Activated CD4-positive, alpha-beta T cell treated with anti-CD3 and anti-CD28 coated beads, Interleukin-2, amount 10 ng/mL, durations not matched to agents 24 days and 14 days (primary cell): ENCODE data around the gene ZFAND3. TPM values are rescaled to one million over a fixed set of nuclear protein-coding genes. Genes with fewer than 3 reads are reported as not detected.
A peak's percentile ranks its signal among the peaks of the same experiment; 100 is the strongest.
"Not testable (repeated sequence)": the region's sequence is repeated elsewhere in the genome, so short reads cannot be mapped to it uniquely, and the experiment has no call there.

ENCODE experiments used
- DNase-seq: peaks from one replicate; pipeline ENCODE4 v3.0.0; 2022
- H3K27ac Mint-ChIP-seq: one replicate; pipeline ENCODE4 v1.8.0; 2022; ENCODE audit warnings: mild to moderate bottlenecking, mixed read lengths
- H3K27me3 Mint-ChIP-seq: one replicate; pipeline ENCODE4 v1.8.0; 2022; ENCODE audit warnings: mixed read lengths
- H3K36me3 Mint-ChIP-seq: one replicate; pipeline ENCODE4 v1.8.0; 2022; ENCODE audit warnings: low read depth, mild to moderate bottlenecking, mixed read lengths
- H3K4me1 Mint-ChIP-seq: one replicate; pipeline ENCODE4 v1.8.0; 2021; ENCODE audit warnings: mixed read lengths
- H3K4me3 Mint-ChIP-seq: one replicate; pipeline ENCODE4 v1.8.0; 2022; ENCODE audit warnings: mild to moderate bottlenecking, moderate library complexity, mixed read lengths
- H3K9me3 Mint-ChIP-seq: one replicate; pipeline ENCODE4 v1.8.0; 2021; ENCODE audit warnings: mixed read lengths
- intact Hi-C: fragments of 100-400 bp; cut with micrococcal nuclease; formaldehyde crosslinking; loops from one replicate; pipeline ENCODE4 v1.15.1; 2023
- total RNA-seq: library from RNA; stranded (reverse); gene quantifications from 2 replicates; pipeline ENCODE4 v1.2.3, GENCODE V29; 2022

The ZFAND3 gene
- total RNA-seq, 1 donor from 2014 or later: 31.5 TPM

DNA sequence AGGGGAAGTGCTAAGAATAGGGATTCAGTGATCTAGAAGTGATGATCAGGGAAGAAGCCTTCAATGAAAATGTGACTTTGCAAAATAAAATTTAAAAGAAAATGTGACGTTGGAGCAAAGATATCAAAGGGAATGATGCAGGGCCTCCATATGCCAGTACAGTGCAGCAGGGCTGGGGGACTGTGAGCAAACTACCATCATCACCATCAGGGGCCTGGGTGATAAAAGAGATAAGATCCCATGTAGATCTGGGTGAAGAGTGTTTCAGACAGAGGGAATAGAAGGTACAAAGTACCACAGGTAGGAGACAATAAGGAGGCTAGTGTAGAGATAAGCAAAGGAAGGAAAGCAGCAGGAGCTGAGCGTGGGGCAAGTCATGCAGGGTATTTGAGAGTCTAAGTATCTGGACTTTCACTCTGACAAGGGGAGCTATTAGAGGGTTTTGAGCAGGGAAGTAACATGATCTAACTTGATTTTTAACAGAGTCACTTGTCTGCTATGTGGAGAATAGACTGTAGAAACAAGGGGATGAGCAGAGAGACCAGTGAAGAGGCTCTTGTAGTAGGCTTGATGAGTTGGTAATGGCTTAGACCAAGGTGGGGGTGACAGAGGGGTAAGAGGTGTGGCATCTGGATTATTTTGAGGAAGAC, 295.6 kb downstream of the ZFAND3 start:
- no peak overlapping the region for H3K27ac Mint-ChIP-seq
- intact Hi-C loops: no loop called here
- H3K36me3 Mint-ChIP-seq: peaks cover 9% of the 10 kb centered on the region
- H3K4me1 Mint-ChIP-seq: peaks cover 2% of the 10 kb centered on the region
- no peak overlapping the region for H3K4me3 Mint-ChIP-seq
- H3K9me3 Mint-ChIP-seq: no peaks in the 10 kb centered on the region
- no peaks in the 10 kb centered on the region for H3K27me3 Mint-ChIP-seq
- DNase-seq: no peak

DNA sequence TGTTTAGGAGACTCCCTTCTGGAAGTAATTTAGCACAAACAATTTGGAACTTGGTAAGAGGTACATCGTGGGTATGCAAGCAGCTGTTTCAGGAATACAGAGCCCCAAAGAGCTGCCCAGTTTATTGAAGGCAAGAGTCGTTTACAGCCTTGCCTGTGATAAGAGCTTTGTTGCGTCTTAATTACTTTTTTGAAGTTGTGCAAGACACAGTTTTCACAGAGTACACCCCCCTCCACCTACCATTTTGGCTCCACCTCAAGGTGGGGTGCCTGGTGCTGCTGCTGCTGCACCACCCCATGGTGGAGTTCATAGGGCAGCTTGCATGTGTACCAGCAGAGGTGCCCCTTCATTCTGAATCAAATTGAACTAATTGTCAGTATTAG, 296.1 kb downstream of the ZFAND3 start:
- intact Hi-C loops: no loop called here
- Mint-ChIP-seq H3K27ac (no peak overlapping the region), H3K9me3 (no peaks in the 10 kb centered on the region), H3K36me3 (peaks cover 9% of the 10 kb centered on the region), H3K27me3 (no peaks in the 10 kb centered on the region), H3K4me3 (no peak overlapping the region), H3K4me1 (peaks cover 2% of the 10 kb centered on the region)
- DNase-seq: no peak

DNA sequence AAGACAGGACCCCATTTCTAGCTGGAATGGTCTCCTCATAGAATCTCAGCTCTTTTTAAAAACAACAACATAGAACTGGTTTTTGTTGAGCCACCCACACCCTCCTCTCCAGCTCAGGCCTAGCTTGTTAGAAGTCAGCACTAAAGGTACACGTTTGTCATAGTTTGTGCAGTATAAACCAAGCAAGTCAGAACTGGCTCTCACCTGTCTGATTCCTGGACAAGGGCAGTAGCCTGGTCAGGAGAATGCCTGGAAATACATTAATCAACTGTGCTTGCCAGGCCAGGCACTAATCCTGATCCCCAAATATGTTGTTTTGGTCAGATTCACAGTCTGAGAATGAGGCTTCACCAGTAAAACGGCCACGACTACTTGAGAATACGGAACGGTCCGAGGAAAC, 296.7 kb downstream of the ZFAND3 start:
- H3K4me3 Mint-ChIP-seq: no peak overlapping the region
- intact Hi-C loops: no loop called here
- H3K9me3 Mint-ChIP-seq: no peaks in the 10 kb centered on the region
- H3K27me3 Mint-ChIP-seq: no peaks in the 10 kb centered on the region
- peaks cover 9% of the 10 kb centered on the region for H3K36me3 Mint-ChIP-seq
- H3K27ac Mint-ChIP-seq: no peak overlapping the region
- DNase-seq: no peak
- no peaks in the 10 kb centered on the region for H3K4me1 Mint-ChIP-seq

DNA sequence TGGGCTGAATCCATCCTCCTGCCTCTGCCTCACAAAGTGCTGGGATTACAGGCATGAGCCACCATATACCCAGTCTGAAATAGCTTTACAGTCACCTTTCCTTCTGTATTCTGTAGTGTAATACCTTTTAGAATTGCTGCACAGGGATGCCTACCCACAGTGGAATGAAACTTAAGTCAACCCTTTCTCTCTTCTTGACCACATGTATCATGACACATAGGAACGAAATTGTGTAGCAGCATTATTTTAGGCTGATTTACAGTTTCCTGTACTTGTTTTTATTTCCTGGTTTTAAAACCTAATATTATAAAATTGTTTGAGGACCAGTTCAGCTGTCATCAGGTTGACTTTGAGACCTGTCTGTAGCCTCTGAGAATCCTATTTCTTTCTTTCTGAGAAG, 297.8 kb downstream of the ZFAND3 start:
- intact Hi-C loops: no loop called here
- no peak overlapping the region for H3K27ac Mint-ChIP-seq
- H3K4me3 Mint-ChIP-seq: no peak overlapping the region
- H3K4me1 Mint-ChIP-seq: no peaks in the 10 kb centered on the region
- peaks cover 15% of the 10 kb centered on the region for H3K36me3 Mint-ChIP-seq
- H3K27me3 Mint-ChIP-seq: no peaks in the 10 kb centered on the region
- no peak for DNase-seq
- H3K9me3 Mint-ChIP-seq: no peaks in the 10 kb centered on the region

DNA sequence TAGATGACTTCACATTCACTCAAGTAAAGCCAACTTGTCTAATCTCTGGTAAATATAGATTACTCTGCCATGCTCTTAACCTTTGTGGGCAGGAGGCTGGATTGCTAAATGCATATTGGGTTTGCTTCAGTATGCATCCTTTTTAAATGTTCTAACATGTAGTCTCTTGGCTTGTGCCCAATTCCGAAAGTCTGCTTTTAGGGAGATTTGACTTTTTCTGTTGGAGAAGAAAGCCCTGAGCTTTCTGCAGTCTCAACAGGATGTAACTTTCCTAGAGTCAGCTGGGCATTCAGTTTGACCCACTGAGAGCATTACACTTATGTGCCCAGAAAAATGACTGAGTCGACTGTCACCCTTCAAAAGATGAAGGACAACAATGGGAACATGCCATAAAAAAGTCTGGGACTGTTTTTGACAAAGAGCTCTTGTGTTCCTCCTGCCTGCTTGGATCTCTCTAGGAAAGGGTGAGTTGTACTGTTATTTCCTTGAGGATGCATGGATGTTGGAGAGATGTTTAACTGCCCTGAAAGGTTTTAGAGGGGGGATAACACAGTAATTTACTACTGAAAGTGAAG, 299.4 kb downstream of the ZFAND3 start:
- intact Hi-C loops: no loop called here
- H3K36me3 Mint-ChIP-seq: peaks cover 25% of the 10 kb centered on the region
- H3K4me3 Mint-ChIP-seq: no peak overlapping the region
- H3K27ac Mint-ChIP-seq: no peak overlapping the region
- peaks cover 3% of the 10 kb centered on the region for H3K4me1 Mint-ChIP-seq
- no peaks in the 10 kb centered on the region for H3K27me3 Mint-ChIP-seq
- DNase-seq: no peak
- H3K9me3 Mint-ChIP-seq: no peaks in the 10 kb centered on the region

DNA sequence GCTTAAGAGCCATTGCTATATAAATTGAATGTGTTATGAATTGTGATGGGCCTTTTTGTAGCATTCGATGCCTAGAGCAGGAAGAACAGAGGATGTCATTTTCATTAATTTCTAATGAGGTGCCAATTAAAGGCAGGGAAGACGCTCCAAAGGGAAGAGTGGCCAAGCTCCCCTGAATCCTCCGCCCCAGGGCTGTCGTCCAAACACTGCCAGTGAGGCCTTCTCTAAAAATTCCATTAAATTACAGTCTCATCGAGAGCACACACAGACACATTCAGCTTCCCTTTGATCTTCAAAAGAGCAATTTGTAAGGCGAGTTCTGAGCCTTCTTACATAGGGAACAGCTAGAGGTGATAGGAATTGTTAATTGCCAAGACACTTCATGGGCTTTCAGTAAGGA, 300.0 kb downstream of the ZFAND3 start:
- H3K36me3 Mint-ChIP-seq: peaks cover 25% of the 10 kb centered on the region
- no peak overlapping the region for H3K27ac Mint-ChIP-seq
- H3K9me3 Mint-ChIP-seq: no peaks in the 10 kb centered on the region
- intact Hi-C loops: no loop called here
- H3K4me3 Mint-ChIP-seq: no peak overlapping the region
- H3K4me1 Mint-ChIP-seq: peaks cover 3% of the 10 kb centered on the region
- no peak for DNase-seq
- no peaks in the 10 kb centered on the region for H3K27me3 Mint-ChIP-seq

DNA sequence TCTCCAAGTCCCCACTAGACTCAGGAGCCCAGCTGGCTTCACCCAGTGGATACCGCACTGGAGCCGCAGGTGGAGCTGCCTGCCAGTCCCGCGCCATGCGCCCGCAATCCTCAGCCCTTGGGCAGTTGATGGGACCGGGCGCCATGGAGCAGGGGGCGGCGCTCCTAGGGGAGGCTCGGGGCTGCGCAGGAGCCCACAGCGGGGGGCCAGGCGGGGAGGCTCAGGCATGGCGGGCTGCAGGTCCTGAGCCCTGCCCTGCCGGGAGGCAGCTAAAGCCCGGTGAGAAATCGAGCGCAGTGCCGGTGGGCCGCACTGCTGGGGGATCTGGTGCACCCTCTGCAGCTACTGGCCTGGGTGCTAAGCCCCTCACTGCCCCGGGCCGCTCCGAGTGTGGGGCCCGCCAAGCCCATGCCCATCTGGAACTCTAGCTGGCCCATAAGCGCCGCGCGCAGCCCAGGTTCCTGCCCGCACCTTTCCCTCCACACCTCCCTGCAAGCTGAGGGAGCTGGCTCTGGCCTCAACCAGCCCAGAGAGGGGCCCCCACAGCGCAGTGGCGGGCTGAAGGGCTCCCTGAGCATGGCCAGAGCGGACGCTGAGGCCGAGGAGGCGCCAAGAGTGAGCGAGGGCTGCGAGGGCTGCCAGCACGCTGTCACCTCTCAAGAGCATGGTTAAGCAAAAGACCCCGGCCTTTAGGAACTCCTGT, 304.8 kb downstream of the ZFAND3 start:
- H3K27ac Mint-ChIP-seq, H3K9me3 Mint-ChIP-seq, H3K27me3 Mint-ChIP-seq, H3K4me3 Mint-ChIP-seq, H3K4me1 Mint-ChIP-seq, intact Hi-C loops, DNase-seq: not testable (repeated sequence)
- peaks cover 32% of the 10 kb centered on the region for H3K36me3 Mint-ChIP-seq

DNA sequence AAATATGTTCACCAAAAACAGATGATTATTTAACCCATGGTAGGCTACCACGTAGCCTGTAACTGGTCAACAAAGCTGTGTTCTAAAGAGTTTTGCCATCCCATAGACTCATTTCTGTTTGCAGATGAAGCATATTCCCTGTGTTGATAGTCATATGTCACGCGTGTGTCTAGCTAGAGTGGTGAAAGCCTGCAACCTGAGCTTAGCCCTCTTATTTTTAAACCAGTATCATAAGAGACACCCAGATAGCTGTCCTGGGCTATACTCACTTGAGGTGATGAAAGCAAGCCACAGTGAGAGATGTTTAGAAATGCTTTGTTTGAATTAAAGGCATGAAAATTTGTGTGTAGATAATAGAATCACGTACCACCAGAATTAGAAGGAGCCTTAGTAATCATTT, 307.8 kb downstream of the ZFAND3 start:
- peaks cover 25% of the 10 kb centered on the region for H3K4me1 Mint-ChIP-seq

DNA sequence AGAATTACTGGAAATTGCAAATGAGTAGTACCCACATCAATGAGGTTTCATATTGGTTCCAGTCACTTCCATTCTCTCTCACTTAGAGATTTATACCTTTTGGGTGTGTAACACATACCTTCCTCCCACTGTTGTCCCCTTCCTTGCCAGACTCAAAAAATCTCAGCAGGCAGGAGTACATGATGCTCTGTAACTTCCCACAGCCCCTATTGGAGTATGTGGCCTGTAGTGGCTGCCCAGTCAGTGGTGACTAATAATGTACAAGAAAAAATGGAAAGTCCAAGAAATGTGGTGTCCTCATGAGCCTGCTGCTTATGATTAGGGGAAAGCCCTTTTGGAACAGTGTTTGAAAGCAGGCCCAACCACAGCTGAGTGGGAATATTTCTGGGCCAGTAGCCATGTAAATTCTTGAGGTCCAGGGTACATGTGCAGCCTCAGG, 312.0 kb downstream of the ZFAND3 start:
- intact Hi-C loops: no loop called here
- Mint-ChIP-seq H3K27me3 (no peaks in the 10 kb centered on the region), H3K9me3 (peaks cover 12% of the 10 kb centered on the region), H3K4me1 (peaks cover 36% of the 10 kb centered on the region), H3K36me3 (peaks cover 32% of the 10 kb centered on the region), H3K27ac (peak overlapping the region; percentile 70), H3K4me3 (no peak overlapping the region)
- DNase-seq: no peak

More for the DNA sequence above, 307.8 kb downstream of the ZFAND3 start:
- Mint-ChIP-seq H3K36me3 (peaks cover 42% of the 10 kb centered on the region), H3K4me3 (no peak overlapping the region), H3K27ac (no peak overlapping the region), H3K9me3 (peaks cover 12% of the 10 kb centered on the region), H3K27me3 (no peaks in the 10 kb centered on the region)
- intact Hi-C loops: no loop called here
- no peak for DNase-seq

DNA sequence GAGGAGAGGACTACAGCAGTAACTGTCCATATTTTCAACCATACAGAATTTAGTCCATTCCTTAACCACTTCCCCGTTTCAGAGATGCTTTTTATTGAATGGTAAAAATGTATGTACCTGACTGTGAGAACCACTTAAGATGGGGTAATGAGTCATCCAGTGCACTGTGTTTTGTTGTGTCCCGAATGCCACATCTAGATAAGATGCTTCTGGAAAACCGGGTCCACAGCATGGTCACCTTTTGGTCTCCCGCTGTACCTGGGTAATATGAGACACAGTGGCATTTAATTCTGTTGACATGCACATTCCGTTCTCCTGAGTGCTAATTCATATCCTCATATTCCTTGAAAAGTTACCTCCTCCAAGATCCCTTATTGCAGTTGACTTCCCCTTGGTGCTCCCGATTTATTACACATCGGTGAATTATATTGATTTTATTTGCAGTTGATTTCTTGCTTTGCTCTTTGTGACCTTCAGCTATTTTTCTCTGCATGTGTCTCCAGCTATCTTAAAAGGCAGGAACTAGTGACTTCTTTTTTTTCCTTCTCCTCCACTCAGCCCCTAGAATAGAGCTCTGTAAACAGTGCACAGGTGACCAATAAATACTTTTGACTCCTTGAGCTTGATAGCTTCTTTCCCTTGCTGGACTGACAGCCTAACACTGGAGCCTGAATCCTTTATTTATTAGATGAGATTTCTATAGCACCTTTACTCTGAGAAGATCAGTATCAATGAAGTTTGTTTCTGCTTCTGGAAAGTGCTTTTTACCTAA, 314.6 kb downstream of the ZFAND3 start:
- no peak overlapping the region for H3K27ac Mint-ChIP-seq
- H3K4me3 Mint-ChIP-seq: no peak overlapping the region
- no peak for DNase-seq
- H3K36me3 Mint-ChIP-seq: peaks cover 28% of the 10 kb centered on the region
- peaks cover 12% of the 10 kb centered on the region for H3K9me3 Mint-ChIP-seq
- intact Hi-C loops: no loop called here
- peaks cover 33% of the 10 kb centered on the region for H3K4me1 Mint-ChIP-seq
- H3K27me3 Mint-ChIP-seq: no peaks in the 10 kb centered on the region

DNA sequence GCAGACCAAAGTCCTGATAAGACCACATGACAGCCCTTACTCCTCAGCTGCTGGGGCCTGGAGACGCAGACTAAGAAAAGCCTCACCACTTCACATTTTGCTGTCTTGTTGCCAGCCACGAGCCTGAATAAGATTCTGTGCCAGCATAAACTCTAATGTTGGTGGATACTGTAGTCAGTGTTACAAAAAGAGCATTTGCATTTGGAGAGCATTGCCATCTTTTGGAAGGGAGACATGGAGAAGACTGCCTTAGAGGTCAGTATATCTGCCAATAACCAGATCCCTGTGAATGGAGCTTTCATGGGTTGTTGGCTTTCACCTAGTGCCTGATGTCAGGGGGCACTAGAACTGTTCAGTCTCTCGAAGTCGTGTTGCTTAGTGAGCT, 315.2 kb downstream of the ZFAND3 start:
- H3K27me3 Mint-ChIP-seq: no peaks in the 10 kb centered on the region
- H3K36me3 Mint-ChIP-seq: peaks cover 23% of the 10 kb centered on the region
- intact Hi-C loops: no loop called here
- no peak overlapping the region for H3K27ac Mint-ChIP-seq
- H3K4me3 Mint-ChIP-seq: no peak overlapping the region
- H3K9me3 Mint-ChIP-seq: peaks cover 8% of the 10 kb centered on the region
- peaks cover 33% of the 10 kb centered on the region for H3K4me1 Mint-ChIP-seq
- DNase-seq: no peak

DNA sequence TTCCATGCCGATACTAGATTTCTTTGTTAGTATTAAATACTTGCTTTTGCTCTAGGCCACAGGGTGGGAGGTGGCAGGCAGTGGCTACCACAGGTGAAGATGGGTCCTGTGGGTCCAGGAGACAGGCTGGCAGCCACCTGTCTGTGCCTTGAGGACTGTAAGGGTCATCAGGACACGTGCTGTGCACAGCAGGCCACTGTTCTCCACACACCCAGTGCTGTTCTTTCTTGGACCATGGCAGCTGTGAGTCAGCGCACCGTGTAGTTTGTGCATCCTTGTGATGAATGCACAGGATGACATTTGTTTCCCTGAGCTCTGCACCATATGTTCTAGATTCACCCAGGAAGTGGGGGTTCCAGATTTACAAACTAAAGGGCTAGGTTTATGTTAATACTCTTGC, 317.0 kb downstream of the ZFAND3 start:
- DNase-seq: no peak
- no peaks in the 10 kb centered on the region for H3K9me3 Mint-ChIP-seq
- no peak overlapping the region for H3K4me3 Mint-ChIP-seq
- no peak overlapping the region for H3K27ac Mint-ChIP-seq
- no peaks in the 10 kb centered on the region for H3K27me3 Mint-ChIP-seq
- peaks cover 22% of the 10 kb centered on the region for H3K4me1 Mint-ChIP-seq
- H3K36me3 Mint-ChIP-seq: peaks cover 12% of the 10 kb centered on the region
- intact Hi-C loops: no loop called here

DNA sequence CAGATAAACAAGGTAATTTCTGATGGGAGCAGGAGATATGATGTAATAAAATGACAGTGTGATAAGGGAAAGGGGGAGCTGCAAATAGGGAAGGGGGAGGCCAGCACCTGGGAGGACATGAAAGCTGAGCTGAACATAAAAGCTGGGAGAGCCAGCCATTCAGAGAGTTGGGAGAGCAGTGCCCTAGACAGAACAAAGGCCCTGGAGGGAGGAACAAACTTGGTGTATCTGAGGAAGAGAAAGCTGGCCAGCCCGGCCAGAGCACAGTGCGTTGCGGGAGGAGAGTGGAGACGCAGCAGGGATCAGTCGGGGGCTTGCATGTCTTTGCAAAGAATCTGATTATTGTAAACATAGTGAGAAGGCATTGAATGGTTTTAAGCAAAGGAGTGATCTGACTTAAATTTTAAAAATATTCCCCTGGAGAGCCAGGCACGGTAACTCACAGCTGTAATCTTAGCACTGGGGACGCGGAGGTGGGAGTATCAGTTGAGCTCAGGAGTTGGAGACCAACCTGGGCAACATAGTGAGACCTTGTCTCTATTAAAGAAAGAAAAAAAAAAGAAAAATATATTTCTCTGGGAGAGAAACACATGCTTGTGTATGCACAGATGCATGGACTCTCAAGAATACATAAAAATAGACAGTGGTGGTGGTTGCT, 318.2 kb downstream of the ZFAND3 start:
- Mint-ChIP-seq H3K4me3 (no peak overlapping the region), H3K9me3 (no peaks in the 10 kb centered on the region), H3K4me1 (peaks cover 14% of the 10 kb centered on the region), H3K36me3 (peaks cover 8% of the 10 kb centered on the region), H3K27ac (no peak overlapping the region), H3K27me3 (no peaks in the 10 kb centered on the region)
- intact Hi-C loops: no loop called here
- DNase-seq: no peak
